GM18519 (cell line): Measurements from ENCODE around the gene RELL2.
"Not testable (repeated sequence)": the region's sequence is repeated elsewhere in the genome, so short reads cannot be mapped to it uniquely, and the experiment has no call there.

Source experiments
- ATAC-seq: cut with Tn5 transposase; IDR thresholded peaks from one replicate; pipeline ENCODE4 v1.9.1; 2021; ENCODE audit warnings: mild to moderate bottlenecking, moderate library complexity; ENCODE audit not compliant: unreplicated experiment, low FRiP score

Gene RELL2, protein sequence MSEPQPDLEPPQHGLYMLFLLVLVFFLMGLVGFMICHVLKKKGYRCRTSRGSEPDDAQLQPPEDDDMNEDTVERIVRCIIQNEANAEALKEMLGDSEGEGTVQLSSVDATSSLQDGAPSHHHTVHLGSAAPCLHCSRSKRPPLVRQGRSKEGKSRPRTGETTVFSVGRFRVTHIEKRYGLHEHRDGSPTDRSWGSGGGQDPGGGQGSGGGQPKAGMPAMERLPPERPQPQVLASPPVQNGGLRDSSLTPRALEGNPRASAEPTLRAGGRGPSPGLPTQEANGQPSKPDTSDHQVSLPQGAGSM

DNA sequence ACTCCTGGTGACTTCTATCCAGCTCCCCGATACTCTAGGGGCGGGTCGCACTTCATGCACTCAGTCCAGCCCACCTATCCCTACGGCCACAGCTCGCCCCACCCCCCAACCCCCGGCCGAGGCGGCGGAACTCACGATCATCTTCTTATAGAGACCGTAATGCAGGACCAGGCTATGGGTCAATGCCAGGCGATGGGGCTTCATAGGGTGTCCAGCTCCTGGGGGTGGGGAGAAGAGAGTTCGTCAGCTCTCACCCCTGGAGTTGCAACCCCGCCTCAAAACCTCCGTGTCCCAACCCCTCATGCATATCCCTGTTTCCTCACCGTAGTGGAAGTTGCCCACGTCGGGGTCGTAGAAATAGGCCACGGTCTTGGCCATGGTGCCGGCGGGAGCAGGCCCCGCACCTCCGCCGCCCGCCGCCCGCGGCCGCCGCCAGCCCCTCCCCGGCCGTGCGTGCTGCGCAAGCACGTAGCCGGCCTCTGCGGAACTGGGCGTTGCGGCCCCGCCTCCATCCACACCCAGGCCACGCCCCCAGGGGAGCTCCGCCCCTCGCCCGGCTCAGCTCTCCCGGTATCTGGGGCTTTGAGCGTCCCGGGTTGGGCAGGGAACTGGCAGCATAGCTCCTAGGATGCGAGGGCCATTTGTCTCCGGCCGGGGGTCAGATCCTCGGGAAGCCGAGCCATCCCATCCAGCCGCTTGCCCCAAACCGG is at the start of gene RELL2, which contains the start of gene HDAC3:
Gene RELL2 (plus strand): TSS at position 585 of the 710 bp plus-strand sequence. CDS start 1,229 bp downstream, outside the sequence.
Gene HDAC3 (minus strand): TSS at position 437 of the 710 bp plus-strand sequence. CDS start 59 bp downstream, at position 378.
- peak; percentile 50 for ATAC-seq

DNA sequence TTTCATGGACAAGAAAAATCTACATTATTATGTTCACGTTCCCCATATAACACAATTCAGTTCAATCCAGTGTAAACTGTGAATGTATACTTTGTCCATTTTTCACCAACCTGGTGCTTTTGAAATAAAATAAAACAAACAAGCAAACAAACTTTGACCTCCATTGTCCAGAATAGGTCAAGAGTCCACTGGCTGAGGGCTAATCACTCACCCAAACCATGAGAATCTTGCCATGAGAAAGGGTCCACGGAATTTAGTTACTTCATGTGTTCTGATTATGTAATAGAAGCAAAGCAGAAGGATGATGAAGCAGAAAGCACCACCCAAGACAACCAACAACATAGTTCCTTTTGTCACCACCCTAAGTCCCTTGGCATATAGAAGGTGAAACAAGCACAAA is 46.7 kb upstream of the RELL2 start:
- ATAC-seq, result no peak

DNA sequence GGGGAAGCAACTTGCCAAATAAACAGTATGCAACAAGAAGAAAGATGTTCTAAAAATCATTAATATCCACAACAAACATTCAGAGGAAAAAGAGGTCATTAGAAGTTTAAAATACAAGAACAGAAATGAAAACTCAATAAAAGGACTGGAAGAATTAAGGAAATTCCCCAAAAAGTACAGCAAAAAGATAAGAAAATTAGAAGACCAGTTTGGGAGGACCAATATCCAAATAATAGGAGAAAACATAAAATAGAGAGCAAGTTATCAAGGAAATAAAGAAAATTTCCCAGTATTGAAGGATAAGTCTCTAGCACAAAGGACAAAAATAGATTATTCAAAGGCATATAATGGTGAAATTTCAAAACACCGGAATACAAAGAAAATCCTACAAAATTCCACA is 39.9 kb upstream of the RELL2 start:
- no peak for ATAC-seq

DNA sequence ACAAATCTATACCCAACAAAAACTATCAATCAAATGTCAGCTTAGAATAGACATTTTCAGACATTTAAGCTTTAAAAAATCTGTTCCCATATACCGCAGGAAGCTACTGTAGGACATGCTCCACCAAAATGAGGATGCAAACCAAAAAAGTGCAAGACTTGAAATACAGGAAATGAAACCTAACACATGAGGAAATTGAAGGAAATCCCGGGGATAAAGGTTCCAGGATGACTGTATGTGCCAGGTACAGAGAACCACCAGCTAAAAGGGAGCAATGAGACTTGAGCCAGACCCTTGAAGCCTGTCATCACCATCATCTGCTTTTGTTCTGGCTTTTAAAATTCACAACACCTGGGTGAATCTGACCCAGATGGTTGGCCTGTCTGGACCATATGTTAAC is 39.4 kb upstream of the RELL2 start:
- no peak for ATAC-seq

DNA sequence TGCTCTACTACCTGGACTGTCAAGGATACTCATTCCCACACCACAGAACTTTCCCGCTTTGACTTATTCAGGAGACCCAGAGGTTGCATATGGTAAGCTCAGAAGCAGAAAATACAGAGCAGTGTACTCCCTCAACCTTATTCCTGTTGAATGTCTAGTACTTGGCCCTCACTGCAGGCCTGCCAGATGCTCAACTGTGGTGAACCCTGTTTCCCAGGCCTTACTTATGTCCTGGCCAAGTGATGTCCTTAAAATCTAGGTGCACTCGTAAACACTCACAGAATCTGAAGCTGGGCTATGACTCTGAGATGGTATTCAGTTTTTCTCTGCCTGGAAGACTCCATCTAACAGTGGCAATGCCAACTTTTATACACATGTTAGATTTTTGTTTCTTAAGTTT is 39.0 kb upstream of the RELL2 start:
- ATAC-seq, result no peak

DNA sequence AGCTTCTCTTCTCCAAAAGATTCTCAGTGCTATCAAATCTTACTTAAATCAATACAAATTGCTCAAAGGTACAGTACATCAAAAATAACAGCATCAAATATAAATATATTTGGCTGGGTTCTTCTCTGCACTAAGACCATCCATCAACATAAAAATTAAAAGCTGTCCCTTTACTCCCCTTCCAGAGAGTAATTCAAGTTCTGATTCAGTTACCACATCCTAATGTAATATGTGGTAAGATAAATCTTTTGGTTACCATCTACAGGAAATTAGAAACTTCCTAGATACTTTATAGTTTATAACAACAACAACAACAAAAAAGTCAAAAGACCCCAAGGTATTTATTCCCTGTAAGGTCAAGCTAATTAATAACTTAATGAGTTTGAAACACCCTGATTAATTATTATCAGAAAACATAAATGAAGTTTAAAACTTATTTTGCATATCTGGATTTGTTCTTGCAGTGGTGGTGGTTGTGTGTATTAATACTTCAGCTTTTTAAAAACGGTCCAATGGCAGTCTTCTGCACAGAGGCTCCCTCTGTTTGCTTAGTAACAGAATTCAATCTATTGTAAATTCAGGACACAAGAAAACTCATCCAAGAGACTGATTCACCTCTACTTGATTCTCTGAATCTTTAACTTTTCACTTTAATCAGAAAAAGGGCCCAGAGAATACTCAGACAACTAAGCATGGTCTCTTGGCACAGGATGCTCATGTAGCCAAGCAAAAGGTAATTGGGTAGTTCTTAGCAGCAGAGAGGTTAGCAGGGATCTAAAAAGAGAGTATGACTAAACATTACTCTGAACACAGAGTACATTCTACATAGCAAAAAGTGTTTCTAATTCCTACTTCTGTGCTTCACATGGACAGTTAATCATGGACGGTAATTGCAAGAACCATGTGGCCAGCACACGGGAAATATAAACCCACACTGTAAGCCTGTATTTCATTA is 38.1 kb upstream of the RELL2 start:
- peak; percentile 46 for ATAC-seq

DNA sequence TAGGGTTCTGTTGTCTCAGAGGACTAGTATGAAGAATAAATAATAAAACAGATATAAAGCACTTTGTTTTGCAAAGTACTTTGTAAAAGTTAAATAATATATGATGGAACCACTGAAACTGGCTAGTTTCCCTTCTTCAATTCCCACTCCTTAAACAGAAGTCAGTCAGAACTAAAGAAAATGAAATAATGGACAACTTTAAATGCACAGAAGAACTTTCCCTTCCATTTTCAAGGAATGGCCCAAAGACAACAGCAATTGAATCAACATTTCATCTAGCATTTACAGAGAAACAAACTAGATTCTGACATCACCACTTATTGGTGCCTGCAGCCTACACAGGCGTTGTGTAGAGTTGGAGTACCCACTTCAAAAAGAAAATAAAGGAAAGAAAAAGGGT is 34.2 kb upstream of the RELL2 start:
- no peak for ATAC-seq

DNA sequence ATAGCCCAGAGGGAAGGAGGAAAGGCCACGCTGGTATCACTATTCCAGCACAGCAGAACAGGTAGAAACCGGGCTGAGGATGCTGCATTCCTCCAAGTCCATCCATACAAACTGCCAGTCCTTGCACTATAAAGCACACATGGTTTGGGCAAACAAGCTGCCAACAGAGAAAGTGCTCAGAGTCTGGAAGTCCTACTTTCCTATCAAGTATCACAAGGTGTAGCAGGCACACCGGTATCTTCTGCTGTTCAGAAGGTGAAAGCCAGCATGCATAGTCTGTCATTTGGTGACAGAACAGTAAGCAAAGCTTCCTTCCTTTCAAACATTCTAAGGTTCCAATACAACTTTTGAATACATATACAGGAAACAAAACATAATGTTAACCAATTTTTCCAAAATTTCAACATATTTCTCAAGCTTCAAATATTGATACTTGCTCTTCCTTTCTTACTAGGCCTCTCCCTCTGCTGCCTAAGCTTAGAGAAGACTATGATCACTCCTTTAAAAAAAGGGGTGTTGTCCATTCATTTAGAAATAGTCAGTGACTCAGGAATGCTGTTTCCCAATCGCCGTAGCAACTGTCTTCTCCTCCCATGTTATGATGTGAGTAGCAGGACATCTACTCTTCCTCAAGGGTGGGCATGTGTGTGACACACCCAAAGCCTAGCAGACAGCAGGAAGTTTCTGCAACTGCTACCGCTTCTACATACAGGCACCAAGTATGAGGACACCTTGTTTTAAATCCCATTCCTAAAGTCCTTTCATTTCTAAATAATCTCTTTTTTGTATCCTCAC is 32.7 kb upstream of the RELL2 start:
- no peak for ATAC-seq

DNA sequence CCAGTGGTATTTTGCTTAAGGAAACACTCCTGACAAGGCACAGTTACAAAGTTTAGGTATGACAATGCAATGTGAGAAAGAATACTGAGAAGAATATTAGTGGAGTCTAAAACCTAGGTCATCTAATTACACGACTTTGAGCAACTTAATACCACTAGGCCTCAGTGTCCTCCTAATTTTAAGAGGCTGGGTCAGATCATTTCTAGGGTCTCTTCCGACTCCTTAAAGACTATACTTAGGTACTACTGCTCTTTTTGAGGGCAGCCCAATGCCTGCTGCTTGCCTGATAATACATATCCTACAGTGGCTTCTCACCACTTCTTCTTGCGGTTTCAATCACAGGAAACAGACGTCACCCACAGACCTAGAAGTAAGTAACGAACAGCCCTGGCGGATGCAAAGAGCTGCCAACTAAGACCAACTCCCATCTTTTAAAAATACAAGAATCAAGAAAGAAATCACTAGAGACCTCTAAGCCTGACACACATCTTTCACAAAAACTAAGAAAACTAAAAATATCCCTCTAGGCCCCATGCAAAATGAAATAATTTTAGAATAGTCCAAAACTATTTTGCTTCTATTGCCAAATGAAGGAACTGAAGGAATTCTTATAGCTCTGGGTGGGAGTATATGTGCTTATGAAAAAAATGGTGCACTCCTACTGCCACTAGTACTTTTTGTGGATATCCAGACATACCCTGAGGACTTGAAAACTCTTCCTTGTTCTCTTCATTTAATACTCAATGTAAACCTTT is 31.1 kb upstream of the RELL2 start:
- ATAC-seq, result peak; percentile 92

DNA sequence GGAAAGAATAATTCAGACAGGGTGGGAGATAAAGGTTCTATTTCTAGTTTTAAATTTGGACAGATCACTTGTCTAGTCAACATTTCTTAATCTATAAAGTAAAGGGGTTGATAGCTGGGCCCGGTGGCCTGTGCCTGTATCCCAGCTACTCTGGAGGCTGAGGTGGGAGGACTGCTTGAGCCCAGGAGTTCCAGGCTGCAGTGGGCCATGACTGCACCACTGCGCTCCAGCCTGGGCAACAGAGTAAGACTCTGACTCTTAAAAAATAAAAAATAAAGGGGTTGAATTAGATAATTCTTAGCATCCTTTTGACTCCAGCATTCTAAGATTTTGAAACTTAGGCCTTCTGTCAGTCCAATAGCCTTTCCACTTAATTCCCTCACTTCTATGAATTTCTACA is 28.8 kb upstream of the RELL2 start:
- no peak for ATAC-seq

DNA sequence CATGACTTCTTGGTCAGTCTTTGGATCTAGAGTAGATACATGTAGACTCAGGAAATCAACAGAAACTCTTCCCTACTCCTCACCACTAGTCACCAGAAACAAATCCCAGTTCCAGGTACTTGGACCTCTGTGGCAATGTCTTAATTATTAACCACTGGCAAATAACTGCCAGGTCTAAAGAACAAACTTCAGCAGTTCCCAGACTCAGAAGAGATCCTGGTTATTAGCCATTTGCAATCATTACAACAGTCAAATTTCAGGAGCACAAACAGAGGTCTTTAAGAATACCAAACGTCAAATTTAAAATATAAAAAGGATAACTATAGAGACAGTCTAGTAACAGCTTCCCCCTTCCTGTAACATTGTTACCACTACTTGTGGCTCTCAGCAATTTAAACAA is 28.2 kb upstream of the RELL2 start:
- ATAC-seq, result no peak

DNA sequence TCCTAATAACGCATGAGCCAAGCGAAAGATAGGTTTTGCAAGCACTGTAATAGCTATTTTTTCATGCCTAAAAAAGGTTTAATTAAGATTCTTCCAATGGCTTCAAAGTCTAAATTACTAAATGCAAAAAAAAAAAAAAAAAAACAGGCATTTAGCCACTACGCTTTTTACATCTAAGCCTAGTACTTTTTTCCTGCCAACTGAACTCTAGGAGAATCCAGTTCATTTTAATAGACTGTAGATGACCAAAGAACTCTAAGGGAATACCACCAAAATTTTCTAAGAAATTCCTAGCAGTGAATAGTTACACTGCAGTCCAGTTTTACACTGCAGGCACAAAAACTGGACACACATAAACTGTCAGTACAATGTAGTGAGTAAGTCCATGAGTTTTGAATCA is 27.8 kb upstream of the RELL2 start:
- ATAC-seq, result no peak

DNA sequence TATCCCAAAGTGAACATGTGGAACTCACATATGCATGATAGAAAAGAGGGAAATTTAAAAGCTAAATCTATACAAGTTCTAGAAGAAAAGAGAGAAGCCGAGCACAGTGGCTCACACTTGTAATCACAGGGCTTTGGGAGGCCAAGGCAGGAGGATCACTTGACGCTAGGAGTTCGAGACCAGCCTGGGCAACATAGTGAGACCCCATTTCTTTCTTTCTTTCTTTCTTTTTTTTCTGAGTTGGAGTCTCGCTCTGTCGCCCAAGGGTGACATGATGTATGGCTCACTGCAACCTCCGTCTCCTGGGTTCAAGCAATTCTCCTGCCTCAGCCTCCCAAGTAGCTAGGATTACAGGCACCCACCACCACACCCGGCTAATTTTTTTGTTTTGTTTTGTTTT is 26.9 kb upstream of the RELL2 start:
- not testable (repeated sequence) for ATAC-seq

DNA sequence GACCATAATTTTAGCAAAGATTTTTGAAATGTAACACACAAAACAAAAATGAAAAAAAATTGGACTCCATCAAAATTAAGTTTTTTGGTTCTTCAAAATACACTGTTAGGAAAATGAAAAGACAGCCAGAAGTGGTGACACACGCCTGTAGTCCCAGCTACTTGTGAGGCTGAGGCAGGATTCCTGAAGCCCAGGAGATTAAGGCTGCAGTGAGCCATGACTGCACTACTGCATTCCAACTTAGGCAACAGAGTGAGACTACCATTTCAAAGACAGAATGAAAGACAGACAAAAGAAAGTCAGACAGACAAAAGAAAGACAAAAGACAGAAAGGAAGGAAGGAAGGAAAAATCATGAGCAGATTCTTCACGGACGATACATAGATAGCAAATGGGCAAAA is 25.5 kb upstream of the RELL2 start:
- no peak for ATAC-seq

DNA sequence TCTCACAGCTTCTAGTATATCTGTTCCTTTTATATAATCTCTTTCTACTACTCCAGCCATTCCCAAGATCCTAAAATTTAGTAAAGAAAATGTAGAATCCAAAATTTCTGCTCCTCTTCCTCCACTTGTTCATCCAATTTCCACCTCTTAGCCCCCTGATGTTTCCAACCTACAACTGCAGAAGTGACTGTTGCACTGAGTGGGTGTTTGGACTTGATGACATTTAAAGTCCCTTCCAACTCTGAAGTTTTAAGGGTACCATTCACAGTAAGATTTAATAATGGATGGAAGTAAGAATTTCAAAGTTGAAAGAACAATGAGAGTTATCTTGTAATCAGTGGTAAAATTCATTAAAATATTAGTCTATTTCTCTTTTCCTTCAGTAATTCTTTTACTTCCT is 23.5 kb upstream of the RELL2 start:
- no peak for ATAC-seq

DNA sequence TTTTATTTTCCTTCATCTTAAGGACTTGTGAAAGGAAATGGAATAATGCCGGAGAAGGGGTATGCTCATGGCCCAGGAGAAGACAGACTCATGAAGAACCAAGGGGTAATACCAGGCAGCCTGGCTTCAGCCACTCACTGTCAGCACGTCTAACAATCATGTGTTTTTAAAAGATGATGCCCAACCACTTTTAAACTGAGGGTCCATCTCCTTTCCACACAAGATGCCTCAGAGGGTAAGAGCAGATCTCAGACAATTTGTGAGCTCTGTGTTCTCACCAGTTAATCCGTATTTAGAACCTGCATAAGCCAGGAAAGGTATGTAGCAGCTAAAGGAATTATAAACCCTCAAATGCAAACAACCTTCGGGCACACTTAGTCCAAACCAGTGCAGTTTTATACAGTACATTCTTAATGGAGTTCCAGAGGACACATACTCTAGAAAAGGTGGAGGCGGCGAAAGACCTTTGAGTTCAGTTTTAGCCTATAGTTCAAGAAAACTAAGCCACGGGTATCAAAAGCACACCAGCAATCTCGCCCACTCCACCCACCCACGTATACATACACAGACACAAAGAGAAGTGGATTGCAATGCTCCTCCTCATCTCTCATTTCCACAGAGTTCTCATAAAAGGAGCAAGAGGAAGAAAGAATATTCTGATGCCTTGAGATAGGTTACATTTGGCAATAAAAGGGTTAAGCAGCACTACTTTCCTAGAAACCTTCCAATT is 20.6 kb upstream of the RELL2 start:
- ATAC-seq, result no peak

DNA sequence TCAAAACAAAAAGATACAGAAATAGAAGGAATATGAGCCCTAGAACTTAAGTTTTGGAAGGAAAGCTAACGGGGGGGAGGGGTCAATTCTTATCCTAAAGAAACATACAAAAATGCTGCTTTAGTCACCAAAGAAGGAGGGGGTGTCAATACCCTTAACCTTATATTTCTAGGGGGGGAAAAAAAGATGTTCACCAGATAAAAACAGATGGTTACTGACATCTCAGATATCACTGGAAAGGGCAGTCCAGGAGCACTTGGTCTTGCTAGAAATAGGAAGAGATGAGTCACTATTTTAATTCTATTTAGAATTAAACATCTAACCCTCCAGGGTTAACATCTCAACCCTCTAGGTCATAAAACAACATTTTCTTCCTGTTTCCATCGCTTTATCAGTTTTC is 19.7 kb upstream of the RELL2 start:
- no peak for ATAC-seq

DNA sequence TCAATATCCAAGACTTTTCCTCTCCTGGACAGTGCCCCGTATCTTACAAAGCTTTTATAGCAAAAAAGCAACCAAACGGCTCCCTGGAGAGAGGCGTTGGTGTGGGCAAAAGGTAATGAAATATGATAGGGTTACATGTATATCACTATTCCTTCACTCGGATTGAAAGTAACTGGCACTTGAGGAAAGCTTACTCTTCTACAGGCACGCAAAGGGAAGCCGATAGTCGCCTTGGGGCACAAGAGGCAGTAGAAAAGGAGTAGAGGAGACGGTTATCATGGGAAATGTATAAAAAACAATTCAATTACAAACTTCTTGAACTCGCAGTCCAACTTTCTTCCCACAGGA is 19.1 kb upstream of the RELL2 start:
- no peak for ATAC-seq
